ENCODE results near the gene PCDHB16.
"Not testable (repeated sequence)": the region's sequence is repeated elsewhere in the genome, so short reads cannot be mapped to it uniquely, and the experiment has no call there.

- not testable (repeated sequence) for TF ChIP-seq POLR2A, CTCF, EP300 (IDR thresholded peaks at IDR 0.05)
Measured at GRCh38 chr5:141210849-141211248, 28.7 kb downstream of the PCDHB16 start.
